Loucy (cell line): ENCODE results near the gene NPTX2.
A peak's percentile ranks its signal among the peaks of the same experiment; 100 is the strongest.

Source experiments
- H2AFZ ChIP-seq: fragments of 200-600 bp; sonication (generic); 2 replicates; pipeline ENCODE4 v1.6.0; 2016; ENCODE audit warnings: antibody characterized with exemption, mild to moderate bottlenecking, low read length, moderate library complexity
- H3F3A ChIP-seq: fragments of 200-600 bp; 2 replicates; pipeline ENCODE4 v1.6.0; 2016; ENCODE audit warnings: antibody characterized with exemption, low read depth, mild to moderate bottlenecking
- H3K27me3 ChIP-seq: fragments of 200-600 bp; sonication (generic); 2 replicates; pipeline ENCODE4 v1.6.1; 2014; ENCODE audit warnings: low read length, mild to moderate bottlenecking; ENCODE audit not compliant: insufficient read depth, poor library complexity, severe bottlenecking
- H3K36me3 ChIP-seq: fragments of 200-600 bp; sonication (generic); 2 replicates; pipeline ENCODE4 v1.6.1; 2016; ENCODE audit warnings: low read length; ENCODE audit not compliant: insufficient read depth
- H3K4me1 ChIP-seq: fragments of 200-600 bp; sonication (generic); 2 replicates; pipeline ENCODE4 v1.5.1; 2014; ENCODE audit warnings: low read length, mild to moderate bottlenecking; ENCODE audit not compliant: insufficient read depth, poor library complexity, severe bottlenecking
- H3K4me2 ChIP-seq: fragments of 200-600 bp; sonication (generic); 2 replicates; pipeline ENCODE4 v1.6.0; 2014; ENCODE audit warnings: antibody characterized with exemption, low read length, low read depth, mild to moderate bottlenecking; ENCODE audit not compliant: poor library complexity, severe bottlenecking
- H3K4me3 ChIP-seq: fragments of 200-600 bp; sonication (generic); 2 replicates; pipeline ENCODE4 v1.5.1; 2014; ENCODE audit warnings: low read length, mild to moderate bottlenecking, mixed read lengths; ENCODE audit not compliant: poor library complexity, severe bottlenecking
- H3K79me2 ChIP-seq: fragments of 200-600 bp; sonication (generic); 2 replicates; pipeline ENCODE4 v1.6.1; 2014; ENCODE audit warnings: low read length; ENCODE audit not compliant: insufficient read depth
- H3K9ac ChIP-seq: fragments of 200-600 bp; sonication (generic); 2 replicates; pipeline ENCODE4 v1.6.0; 2014; ENCODE audit warnings: mild to moderate bottlenecking, low read depth, low read length, moderate library complexity; ENCODE audit not compliant: poor library complexity, severe bottlenecking
- H3K9me2 ChIP-seq: fragments of 200-600 bp; sonication (generic); replicated peaks from 2 replicates; pipeline ENCODE4 v1.6.1; 2016; ENCODE audit warnings: low read depth, low read length, mixed read lengths
- H3K9me3 ChIP-seq: fragments of 200-600 bp; sonication (generic); 2 replicates; pipeline ENCODE4 v1.6.1; 2014; ENCODE audit warnings: mild to moderate bottlenecking, antibody characterized with exemption, low read length, low read depth; ENCODE audit not compliant: insufficient read depth
- H4K20me1 ChIP-seq: fragments of 200-600 bp; sonication (generic); 2 replicates; pipeline ENCODE4 v1.6.0; 2014; ENCODE audit warnings: antibody characterized with exemption, low read length, mild to moderate bottlenecking; ENCODE audit not compliant: insufficient read depth, poor library complexity, severe bottlenecking
- EZH2phosphoT487 ChIP-seq: fragments of 200-600 bp; IDR thresholded peaks from 2 replicates; pipeline ENCODE4 v1.6.1; 2018; ENCODE audit warnings: antibody characterized with exemption, mild to moderate bottlenecking, moderate library complexity, borderline replicate concordance
- TF ChIP-seq, protein P1 (sequence below): fragments of 200-600 bp; sonication (generic); conservative IDR thresholded peaks from 2 replicates; pipeline ENCODE4 v1.5.1; 2014; ENCODE audit warnings: mild to moderate bottlenecking, antibody characterized with exemption, low read length

NPTX2 gene

DNA sequence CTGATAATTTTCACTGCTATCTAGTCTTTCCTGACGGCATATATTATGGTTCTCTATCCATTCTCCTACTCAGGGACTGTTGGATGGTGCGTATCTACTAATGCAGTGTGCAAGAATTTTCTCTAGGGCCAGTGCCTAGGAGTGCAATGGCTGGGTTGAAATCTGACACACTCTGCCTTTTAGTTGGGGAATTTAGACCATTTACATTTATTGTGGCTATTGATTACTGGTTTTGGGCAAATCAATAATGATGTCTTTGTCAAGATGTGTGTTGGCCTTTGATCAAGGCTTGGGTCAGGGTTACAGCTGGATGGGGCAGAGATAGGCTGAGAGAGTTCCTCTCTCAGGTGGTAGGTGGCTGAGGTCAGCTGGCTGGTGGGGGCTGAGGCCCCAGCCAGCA lies 21.8 kb downstream of the NPTX2 start:
- Histone ChIP-seq H4K20me1 (no peaks in the 10 kb centered on the region), H3K79me2 (no peaks in the 10 kb centered on the region), H3F3A (peaks cover 5% of the 10 kb centered on the region; the same call in 1 of the 2 replicates), H3K36me3 (no peaks in the 10 kb centered on the region), H2AFZ (no peak overlapping the region), H3K4me3 (no peak overlapping the region), H3K4me1 (peaks cover 48% of the 10 kb centered on the region), H3K9me3 (peaks cover 13% of the 10 kb centered on the region; the same call in 1 of the 2 replicates), H3K4me2 (no peak overlapping the region), H3K9ac (no peak overlapping the region), H3K27me3 (no peaks in the 10 kb centered on the region), H3K9me2 (no peaks in the 10 kb centered on the region)
- TF ChIP-seq EZH2phosphoT487, result no peak
- TF ChIP-seq, protein P1, sequence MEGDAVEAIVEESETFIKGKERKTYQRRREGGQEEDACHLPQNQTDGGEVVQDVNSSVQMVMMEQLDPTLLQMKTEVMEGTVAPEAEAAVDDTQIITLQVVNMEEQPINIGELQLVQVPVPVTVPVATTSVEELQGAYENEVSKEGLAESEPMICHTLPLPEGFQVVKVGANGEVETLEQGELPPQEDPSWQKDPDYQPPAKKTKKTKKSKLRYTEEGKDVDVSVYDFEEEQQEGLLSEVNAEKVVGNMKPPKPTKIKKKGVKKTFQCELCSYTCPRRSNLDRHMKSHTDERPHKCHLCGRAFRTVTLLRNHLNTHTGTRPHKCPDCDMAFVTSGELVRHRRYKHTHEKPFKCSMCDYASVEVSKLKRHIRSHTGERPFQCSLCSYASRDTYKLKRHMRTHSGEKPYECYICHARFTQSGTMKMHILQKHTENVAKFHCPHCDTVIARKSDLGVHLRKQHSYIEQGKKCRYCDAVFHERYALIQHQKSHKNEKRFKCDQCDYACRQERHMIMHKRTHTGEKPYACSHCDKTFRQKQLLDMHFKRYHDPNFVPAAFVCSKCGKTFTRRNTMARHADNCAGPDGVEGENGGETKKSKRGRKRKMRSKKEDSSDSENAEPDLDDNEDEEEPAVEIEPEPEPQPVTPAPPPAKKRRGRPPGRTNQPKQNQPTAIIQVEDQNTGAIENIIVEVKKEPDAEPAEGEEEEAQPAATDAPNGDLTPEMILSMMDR, result no peak

DNA sequence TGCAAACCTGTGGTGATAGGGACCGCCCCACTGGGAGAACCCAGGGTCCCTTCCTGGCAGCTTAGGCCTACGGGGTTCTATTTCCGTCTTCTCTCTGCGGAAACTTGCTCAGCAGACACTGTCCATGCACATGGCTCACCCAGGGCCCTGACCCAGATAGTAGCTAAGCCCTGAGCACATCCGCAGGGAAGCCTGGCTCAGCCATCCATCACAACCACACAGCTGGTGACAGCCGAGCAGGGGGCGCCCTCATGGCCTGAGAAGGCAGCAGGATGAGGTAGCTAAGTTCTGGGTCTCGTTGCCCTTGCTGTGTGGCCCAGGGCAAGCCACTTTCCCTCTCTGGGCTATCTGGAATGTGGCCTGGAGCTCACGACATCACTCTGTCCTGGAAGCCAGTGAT lies 23.3 kb downstream of the NPTX2 start:
- H3K4me2 ChIP-seq, result no peak overlapping the region
- no peak overlapping the region for H3K9ac ChIP-seq
- H3K36me3 ChIP-seq, result no peaks in the 10 kb centered on the region
- H2AFZ ChIP-seq, result no peak overlapping the region
- no peaks in the 10 kb centered on the region for H4K20me1 ChIP-seq
- H3K4me3 ChIP-seq, result no peak overlapping the region
- TF ChIP-seq EZH2phosphoT487, result no peak
- TF ChIP-seq, protein P1, result no peak
- no peaks in the 10 kb centered on the region for H3K79me2 ChIP-seq
- H3K4me1 ChIP-seq, result peaks cover 51% of the 10 kb centered on the region
- H3K9me3 ChIP-seq, result peaks cover 13% of the 10 kb centered on the region; the same call in 1 of the 2 replicates
- no peaks in the 10 kb centered on the region for H3K27me3 ChIP-seq
- H3K9me2 ChIP-seq, result no peaks in the 10 kb centered on the region
- H3F3A ChIP-seq, result peaks cover 5% of the 10 kb centered on the region; the same call in 1 of the 2 replicates

DNA sequence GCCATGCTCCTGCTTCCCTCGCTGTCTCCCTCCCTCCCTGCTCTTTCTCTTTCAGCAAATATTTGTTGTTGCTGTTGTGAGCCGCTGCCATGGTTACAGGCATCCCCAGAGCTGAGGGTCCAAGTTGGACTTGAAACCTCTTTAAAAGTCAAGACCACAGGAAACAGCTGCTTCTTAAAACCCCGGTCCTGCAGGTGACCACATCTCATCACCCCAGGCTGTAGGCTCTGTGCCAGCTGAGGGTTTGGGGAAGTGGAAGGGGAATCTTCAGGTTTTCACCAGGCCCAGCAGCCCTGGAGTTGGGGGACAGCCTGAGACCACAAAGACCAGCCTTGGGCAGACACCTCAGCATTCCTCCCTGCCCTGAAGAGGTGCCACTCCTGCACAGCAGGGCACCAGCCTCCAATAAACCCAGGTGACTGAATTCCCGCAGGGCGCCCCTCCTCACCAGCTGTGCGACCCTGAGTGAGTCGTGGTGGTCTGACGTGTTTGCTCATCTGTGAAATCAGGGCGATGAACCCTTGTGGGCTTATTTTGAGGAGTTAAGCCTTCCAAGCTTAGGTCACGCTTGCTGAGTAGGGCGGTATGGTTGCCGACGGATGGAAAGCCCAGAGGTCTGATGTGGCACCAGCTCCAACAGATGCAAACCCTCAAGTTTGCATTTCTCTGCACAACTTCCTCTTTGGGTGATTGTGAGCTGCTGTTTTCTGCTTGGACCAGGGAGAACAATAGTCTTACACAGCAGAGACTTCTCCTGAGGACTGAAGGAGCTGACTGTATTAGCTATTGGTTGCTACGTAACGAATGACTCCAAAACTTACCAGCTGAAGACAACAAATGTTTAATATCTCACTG lies 24.8 kb downstream of the NPTX2 start:
- TF ChIP-seq EZH2phosphoT487, result no peak
- TF ChIP-seq, protein P1, result no peak
- peak overlapping the region; percentile 72 for H3K9ac ChIP-seq
- H3K79me2 ChIP-seq, result no peaks in the 10 kb centered on the region
- H3K4me3 ChIP-seq, result peak overlapping the region; percentile 69
- H3K36me3 ChIP-seq, result no peaks in the 10 kb centered on the region
- H4K20me1 ChIP-seq, result no peaks in the 10 kb centered on the region
- peaks cover 13% of the 10 kb centered on the region; the same call in 1 of the 2 replicates for H3K9me3 ChIP-seq
- no peaks in the 10 kb centered on the region for H3K27me3 ChIP-seq
- 0 out of 2 replicates have a peak overlapping the region, but pooled peaks have one; percentile 58 for H2AFZ ChIP-seq
- peaks cover 48% of the 10 kb centered on the region for H3K4me1 ChIP-seq
- peak overlapping the region; percentile 91 for H3K4me2 ChIP-seq
- H3K9me2 ChIP-seq, result no peaks in the 10 kb centered on the region
- peaks cover 5% of the 10 kb centered on the region; the same call in 1 of the 2 replicates for H3F3A ChIP-seq
